SH-SY5Y (cell line): ENCODE data around the gene NKTR.

Experiments
- GATA2 ChIP-seq: IDR thresholded peaks from 2 replicates; pipeline ENCODE4 v1.6.1; 2011; ENCODE audit warnings: mild to moderate bottlenecking, low read depth, low read length
- GATA3 ChIP-seq: IDR thresholded peaks from 2 replicates; pipeline ENCODE4 v1.6.1; 2011; ENCODE audit warnings: low read depth, mild to moderate bottlenecking, low read length, moderate library complexity

DNA sequence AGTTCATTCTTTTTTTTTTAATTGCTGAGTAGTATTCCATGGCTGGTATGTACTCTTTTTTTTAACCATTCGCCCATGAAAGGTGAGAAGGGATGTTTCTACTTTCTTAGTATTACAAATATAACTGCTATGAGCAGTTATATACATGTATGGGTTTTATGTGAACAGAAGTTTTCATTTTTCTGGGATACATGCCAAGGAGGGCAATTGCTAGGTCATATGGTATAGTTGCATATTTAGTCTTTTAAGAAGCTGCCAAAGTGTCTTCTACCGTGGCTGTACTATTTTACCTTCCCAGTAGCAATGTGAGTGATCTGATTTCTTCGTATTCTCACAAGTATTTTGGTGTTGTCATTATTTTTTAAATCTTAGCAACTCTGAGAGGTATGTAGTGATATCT lies 73.7 kb downstream of the NKTR start:
- no peak for TF ChIP-seq GATA3
- no peak for TF ChIP-seq GATA2
